Measurements from ENCODE around the gene PIMREG.

GRCh38 chr17:6474376-6474775 is 30.1 kb downstream of the PIMREG start:
- TF ChIP-seq CTCF (IDR thresholded peaks at IDR 0.05) (no peak), POLR2A (IDR thresholded peaks at IDR 0.05) (no peak)

All from breast epithelium (tissue), 3 donors.